ENCODE results near the gene CYB561. TPM values are rescaled to one million over a fixed set of nuclear protein-coding genes. Genes with fewer than 3 reads are reported as not detected.

CYB561 gene
- total RNA-seq, 1 experiment from 2014 or later: 40.1 TPM

DNA sequence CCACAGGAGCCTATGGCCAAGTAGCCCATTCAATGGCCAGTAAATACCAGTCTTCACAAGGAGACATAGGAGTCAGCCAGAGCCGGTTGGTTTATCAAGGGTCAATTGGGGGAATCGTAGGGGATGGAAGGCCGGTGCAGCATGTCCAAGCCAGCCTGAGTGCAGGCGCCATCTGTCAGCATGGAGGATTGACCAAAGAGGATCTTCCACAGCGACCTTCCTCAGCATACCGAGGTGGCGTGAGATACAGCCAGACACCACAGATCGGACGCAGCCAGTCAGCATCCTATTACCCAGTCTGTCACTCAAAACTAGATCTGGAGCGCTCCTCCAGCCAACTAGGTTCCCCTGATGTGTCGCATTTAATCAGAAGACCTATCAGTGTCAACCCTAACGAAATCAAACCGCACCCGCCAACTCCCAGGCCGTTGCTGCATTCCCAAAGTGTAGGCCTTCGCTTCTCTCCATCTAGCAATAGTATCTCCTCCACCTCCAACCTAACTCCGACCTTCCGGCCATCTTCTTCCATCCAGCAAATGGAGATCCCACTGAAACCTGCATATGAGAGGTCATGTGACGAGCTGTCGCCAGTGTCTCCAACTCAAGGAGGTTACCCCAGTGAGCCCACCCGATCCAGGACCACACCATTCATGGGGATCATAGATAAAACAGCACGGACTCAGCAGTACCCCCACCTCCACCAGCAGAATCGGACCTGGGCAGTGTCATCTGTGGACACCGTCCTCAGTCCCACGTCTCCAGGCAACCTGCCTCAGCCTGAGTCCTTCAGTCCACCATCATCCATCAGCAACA lies 25.0 kb downstream of the CYB561 start:
- CTCF ChIA-PET: no interaction called here
- Histone ChIP-seq H3K36me3 (ENCODE audit: control insufficient read depth, insufficient read depth, low read length) (no peaks in the 10 kb centered on the region; the same call in 1 of the 2 replicates), H3K4me1 (ENCODE audit: control insufficient read depth, insufficient read depth, low read length) (peaks cover 5% of the 10 kb centered on the region; the same call in 1 of the 2 replicates), H3K27me3 (ENCODE audit: control insufficient read depth, insufficient read depth, low read length) (no peaks in the 10 kb centered on the region), H3K4me3 (ENCODE audit: low read depth in 2 of 2, low read length in 2 of 2) (no peak overlapping the region), H3K9me3 (ENCODE audit: control insufficient read depth, insufficient read depth, low read depth, low read length) (no peaks in the 10 kb centered on the region), H3K27ac (ENCODE audit: low read length) (no peak overlapping the region)
- ATAC-seq (no peak), DNase-seq (ENCODE audit: low read depth, low spot score) (no peak)
- BruUV-seq (replicated peaks): no TSS peak
- intact Hi-C loops (cut with micrococcal nuclease; ENCODE audit: unreplicated experiment) (no loop called here), in situ Hi-C loops (cut with HindIII; ENCODE audit: low pct_unique_long_range_greater_than_20kb, low sequenced_read_pairs) (no loop called here)
- POLR2A ChIA-PET: no interaction called here
- TF ChIP-seq POLR2AphosphoS5 (IDR thresholded peaks at IDR 0.05; ENCODE audit: low read depth, low read length): no peak
- no peak for TF ChIP-seq SIN3A (IDR thresholded peaks at IDR 0.05; ENCODE audit: borderline replicate concordance, insufficient read depth, low read depth, low read length)
- TF ChIP-seq, protein P1, sequence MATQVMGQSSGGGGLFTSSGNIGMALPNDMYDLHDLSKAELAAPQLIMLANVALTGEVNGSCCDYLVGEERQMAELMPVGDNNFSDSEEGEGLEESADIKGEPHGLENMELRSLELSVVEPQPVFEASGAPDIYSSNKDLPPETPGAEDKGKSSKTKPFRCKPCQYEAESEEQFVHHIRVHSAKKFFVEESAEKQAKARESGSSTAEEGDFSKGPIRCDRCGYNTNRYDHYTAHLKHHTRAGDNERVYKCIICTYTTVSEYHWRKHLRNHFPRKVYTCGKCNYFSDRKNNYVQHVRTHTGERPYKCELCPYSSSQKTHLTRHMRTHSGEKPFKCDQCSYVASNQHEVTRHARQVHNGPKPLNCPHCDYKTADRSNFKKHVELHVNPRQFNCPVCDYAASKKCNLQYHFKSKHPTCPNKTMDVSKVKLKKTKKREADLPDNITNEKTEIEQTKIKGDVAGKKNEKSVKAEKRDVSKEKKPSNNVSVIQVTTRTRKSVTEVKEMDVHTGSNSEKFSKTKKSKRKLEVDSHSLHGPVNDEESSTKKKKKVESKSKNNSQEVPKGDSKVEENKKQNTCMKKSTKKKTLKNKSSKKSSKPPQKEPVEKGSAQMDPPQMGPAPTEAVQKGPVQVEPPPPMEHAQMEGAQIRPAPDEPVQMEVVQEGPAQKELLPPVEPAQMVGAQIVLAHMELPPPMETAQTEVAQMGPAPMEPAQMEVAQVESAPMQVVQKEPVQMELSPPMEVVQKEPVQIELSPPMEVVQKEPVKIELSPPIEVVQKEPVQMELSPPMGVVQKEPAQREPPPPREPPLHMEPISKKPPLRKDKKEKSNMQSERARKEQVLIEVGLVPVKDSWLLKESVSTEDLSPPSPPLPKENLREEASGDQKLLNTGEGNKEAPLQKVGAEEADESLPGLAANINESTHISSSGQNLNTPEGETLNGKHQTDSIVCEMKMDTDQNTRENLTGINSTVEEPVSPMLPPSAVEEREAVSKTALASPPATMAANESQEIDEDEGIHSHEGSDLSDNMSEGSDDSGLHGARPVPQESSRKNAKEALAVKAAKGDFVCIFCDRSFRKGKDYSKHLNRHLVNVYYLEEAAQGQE (IDR thresholded peaks at IDR 0.05; ENCODE audit: insufficient read depth in 1 of 2, low read depth in 2 of 2, low read length in 1 of 2): no peak
- TF ChIP-seq, protein P2, sequence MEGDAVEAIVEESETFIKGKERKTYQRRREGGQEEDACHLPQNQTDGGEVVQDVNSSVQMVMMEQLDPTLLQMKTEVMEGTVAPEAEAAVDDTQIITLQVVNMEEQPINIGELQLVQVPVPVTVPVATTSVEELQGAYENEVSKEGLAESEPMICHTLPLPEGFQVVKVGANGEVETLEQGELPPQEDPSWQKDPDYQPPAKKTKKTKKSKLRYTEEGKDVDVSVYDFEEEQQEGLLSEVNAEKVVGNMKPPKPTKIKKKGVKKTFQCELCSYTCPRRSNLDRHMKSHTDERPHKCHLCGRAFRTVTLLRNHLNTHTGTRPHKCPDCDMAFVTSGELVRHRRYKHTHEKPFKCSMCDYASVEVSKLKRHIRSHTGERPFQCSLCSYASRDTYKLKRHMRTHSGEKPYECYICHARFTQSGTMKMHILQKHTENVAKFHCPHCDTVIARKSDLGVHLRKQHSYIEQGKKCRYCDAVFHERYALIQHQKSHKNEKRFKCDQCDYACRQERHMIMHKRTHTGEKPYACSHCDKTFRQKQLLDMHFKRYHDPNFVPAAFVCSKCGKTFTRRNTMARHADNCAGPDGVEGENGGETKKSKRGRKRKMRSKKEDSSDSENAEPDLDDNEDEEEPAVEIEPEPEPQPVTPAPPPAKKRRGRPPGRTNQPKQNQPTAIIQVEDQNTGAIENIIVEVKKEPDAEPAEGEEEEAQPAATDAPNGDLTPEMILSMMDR (IDR thresholded peaks at IDR 0.05): no peak
- TF ChIP-seq TCF7L2 (IDR thresholded peaks at IDR 0.05; ENCODE audit: low read depth, low read length): no peak

DNA sequence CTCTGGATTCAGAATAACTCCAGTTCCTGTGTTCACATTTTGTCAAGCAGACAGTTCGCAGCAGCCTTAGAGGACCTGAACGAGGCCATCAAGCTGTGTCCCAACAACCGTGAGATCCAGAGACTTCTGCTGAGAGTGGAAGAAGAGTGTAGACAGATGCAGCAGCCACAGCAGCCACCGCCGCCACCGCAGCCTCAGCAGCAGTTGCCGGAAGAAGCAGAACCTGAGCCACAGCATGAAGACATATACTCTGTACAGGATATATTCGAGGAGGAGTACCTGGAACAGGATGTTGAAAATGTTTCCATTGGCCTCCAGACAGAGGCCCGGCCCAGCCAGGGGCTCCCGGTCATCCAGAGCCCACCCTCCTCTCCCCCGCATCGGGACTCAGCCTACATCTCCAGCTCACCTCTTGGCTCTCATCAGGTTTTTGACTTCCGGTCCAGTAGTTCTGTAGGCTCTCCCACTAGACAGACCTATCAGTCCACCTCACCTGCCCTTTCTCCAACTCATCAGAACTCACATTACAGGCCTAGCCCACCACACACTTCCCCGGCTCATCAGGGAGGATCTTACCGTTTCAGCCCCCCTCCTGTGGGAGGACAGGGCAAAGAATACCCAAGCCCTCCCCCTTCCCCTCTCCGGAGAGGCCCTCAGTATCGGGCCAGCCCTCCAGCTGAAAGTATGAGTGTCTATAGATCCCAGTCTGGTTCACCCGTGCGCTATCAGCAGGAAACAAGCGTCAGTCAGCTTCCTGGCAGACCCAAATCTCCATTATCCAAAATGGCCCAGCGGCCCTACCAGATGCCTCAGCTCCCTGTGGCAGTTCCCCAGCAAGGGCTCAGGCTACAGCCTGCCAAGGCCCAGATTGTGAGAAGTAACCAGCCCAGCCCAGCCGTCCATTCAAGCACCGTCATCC lies 25.9 kb downstream of the CYB561 start:
- no TSS peak for BruUV-seq (replicated peaks)
- Histone ChIP-seq H3K4me3 (ENCODE audit: low read depth in 2 of 2, low read length in 2 of 2) (no peak overlapping the region), H3K9me3 (ENCODE audit: control insufficient read depth, insufficient read depth, low read depth, low read length) (no peaks in the 10 kb centered on the region), H3K4me1 (ENCODE audit: control insufficient read depth, insufficient read depth, low read length) (no peaks in the 10 kb centered on the region), H3K36me3 (ENCODE audit: control insufficient read depth, insufficient read depth, low read length) (no peaks in the 10 kb centered on the region; the same call in 1 of the 2 replicates), H3K27ac (ENCODE audit: low read length) (no peak overlapping the region), H3K27me3 (ENCODE audit: control insufficient read depth, insufficient read depth, low read length) (no peaks in the 10 kb centered on the region)
- in situ Hi-C loops (cut with HindIII; ENCODE audit: low pct_unique_long_range_greater_than_20kb, low sequenced_read_pairs) (no loop called here), intact Hi-C loops (cut with micrococcal nuclease; ENCODE audit: unreplicated experiment) (no loop called here)
- ChIA-PET POLR2A (no interaction called here), CTCF (no interaction called here)
- ATAC-seq (no peak), DNase-seq (ENCODE audit: low read depth, low spot score) (no peak)
- TF ChIP-seq TCF7L2 (IDR thresholded peaks at IDR 0.05; ENCODE audit: low read depth, low read length) (no peak), SIN3A (IDR thresholded peaks at IDR 0.05; ENCODE audit: borderline replicate concordance, insufficient read depth, low read depth, low read length) (no peak), POLR2AphosphoS5 (IDR thresholded peaks at IDR 0.05; ENCODE audit: low read depth, low read length) (no peak)
- TF ChIP-seq, protein P1 (IDR thresholded peaks at IDR 0.05; ENCODE audit: insufficient read depth in 1 of 2, low read depth in 2 of 2, low read length in 1 of 2): no peak
- TF ChIP-seq, protein P2 (IDR thresholded peaks at IDR 0.05): no peak

All from Panc1 (cell line).